ENCODE data around the gene YES1.
"Not testable (repeated sequence)": the region's sequence is repeated elsewhere in the genome, so short reads cannot be mapped to it uniquely, and the experiment has no call there.

DNA sequence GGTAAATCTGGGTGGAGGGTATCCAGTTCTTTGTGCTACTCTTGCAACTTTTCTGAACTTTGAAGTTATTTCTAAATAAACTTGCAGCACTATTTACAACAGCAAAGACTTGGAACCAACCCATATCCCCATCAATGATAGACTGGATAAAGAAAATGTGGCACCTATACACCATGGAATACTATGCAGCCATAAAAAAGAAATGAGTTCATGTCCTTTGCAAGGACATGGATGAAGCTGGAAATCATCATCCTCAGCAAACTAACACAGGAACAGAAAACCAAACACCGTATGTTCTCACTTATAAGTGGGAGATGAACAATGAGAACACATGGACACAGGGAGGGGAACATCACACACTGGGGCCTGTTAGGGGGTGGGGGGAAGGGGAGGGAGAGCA, 16.7 kb downstream of the YES1 start:
- TF ChIP-seq POLR2A (IDR thresholded peaks at IDR 0.05; ENCODE audit: low read length); GATA1 (IDR thresholded peaks at IDR 0.05; ENCODE audit: low read depth, low read length): not testable (repeated sequence)

All from erythroblast (primary cell).